ENCODE measurements around the gene SLC26A5.
"Not testable (repeated sequence)": the region's sequence is repeated elsewhere in the genome, so short reads cannot be mapped to it uniquely, and the experiment has no call there.

SLC26A5 gene, protein sequence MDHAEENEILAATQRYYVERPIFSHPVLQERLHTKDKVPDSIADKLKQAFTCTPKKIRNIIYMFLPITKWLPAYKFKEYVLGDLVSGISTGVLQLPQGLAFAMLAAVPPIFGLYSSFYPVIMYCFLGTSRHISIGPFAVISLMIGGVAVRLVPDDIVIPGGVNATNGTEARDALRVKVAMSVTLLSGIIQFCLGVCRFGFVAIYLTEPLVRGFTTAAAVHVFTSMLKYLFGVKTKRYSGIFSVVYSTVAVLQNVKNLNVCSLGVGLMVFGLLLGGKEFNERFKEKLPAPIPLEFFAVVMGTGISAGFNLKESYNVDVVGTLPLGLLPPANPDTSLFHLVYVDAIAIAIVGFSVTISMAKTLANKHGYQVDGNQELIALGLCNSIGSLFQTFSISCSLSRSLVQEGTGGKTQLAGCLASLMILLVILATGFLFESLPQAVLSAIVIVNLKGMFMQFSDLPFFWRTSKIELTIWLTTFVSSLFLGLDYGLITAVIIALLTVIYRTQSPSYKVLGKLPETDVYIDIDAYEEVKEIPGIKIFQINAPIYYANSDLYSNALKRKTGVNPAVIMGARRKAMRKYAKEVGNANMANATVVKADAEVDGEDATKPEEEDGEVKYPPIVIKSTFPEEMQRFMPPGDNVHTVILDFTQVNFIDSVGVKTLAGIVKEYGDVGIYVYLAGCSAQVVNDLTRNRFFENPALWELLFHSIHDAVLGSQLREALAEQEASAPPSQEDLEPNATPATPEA

DNA sequence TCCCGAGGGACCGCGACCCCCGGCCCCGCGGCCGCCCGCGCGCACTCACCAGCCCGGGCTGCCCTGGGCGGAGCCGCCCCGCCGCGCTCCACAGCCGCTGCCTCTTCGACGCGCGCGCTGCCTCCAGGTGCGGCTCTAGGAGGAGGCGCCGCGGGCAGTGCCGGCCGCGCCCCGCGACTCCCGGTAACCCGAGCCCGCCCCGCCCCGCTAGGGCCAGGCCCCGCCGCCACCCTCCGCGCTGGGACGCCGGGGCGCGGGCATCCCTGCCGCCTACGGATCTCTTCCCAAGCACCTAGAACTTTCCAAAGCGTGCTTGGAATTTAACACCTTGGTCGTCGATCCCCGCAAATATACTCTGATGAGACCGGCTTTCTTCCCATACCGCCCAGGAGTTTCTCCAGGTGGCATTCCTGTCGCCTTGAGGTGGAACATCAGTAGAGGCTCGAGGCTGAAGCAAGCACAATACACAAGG lies at the start of gene SLC26A5:
Gene SLC26A5, minus strand, starts transcription at position 159 of the 472 bp plus-strand sequence. CDS start 24,693 bp downstream, outside the sequence.
- DNase-seq (ENCODE audit: low spot score): peak; percentile 68

GRCh38 chr7:103487419-103487818 lies 41.4 kb upstream of the SLC26A5 start:
- peak; percentile 34 for DNase-seq (ENCODE audit: low spot score)

GRCh38 chr7:103486873-103487272 lies 40.9 kb upstream of the SLC26A5 start:
- DNase-seq (ENCODE audit: low spot score): not testable (repeated sequence)

DNA sequence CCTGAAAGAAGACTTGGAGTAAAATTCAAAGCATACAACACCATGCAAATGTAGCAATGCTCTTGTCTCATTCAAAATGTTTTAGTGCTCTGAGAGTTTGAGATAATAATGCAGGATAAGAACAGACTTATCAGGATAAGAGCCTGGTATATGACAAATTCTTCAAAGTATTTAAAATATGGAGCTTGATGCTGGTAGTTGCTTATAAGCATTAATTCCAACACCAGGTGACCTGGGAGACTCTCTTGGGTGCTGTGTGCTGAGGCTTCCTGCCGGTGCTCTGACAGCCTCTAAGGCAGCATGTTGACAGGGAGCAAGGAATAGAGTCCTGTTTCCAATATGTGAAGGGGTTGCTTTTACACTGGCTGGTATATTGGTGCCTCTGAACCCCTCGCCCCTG lies 34.8 kb upstream of the SLC26A5 start:
- DNase-seq (ENCODE audit: low spot score): no peak

DNA sequence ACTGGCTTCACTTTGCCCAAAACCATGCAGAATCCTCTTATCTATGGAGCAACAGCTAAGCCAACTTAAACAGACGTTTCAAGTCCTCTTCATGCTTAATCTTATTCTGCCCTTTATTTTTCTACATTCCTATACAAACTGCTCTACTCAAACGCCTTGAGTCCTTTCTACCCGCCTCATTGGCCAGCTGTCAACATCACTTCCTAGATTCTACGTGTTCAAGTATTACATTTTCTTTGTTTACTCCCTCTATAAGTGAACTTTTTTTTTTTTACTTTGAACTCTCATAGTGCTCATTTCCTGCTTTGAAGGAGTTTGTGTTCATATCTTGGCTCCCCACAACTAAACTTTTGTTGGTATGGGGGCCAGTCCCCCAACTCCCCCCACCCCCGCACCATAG lies 28.9 kb upstream of the SLC26A5 start:
- DNase-seq (ENCODE audit: low spot score): no peak

DNA sequence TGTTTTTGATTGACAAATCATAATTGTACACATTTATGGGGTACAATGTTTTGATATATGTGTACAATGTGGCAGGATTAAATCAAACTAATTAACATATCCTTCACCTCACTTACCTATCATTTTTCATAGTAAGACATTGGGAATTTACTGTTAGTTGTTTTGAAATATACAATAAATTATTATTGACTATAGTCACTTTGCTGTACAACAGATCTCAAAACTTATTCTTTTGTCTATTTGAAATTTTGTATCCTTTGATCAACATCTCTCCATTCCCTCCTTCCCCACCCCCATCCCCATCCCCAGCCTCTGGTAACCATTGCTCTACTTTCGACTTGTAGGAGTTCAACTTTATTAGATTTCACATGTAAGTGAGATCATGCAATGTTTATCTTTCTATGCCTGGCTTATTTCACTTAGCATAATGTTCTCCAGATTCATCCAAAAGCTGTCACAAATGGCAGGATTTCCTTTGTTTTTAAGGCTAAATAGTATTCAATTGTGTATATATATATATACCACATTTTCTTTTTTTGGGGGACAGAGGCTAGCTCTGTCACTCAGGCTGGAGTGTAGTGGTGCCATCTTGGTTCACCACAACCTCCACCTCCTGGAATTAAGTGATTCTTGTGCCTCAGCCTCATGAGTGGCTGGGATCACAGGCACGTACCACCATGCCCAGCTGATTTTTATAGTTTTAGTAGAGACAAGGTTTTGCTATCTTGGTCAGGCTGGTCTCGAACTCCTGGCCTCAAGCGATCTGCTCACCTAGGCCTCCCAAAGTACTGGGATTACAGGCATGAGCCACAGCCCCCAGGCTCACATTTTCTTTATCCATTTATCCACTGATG lies 23.3 kb upstream of the SLC26A5 start:
- no peak for DNase-seq (ENCODE audit: low spot score)

DNA sequence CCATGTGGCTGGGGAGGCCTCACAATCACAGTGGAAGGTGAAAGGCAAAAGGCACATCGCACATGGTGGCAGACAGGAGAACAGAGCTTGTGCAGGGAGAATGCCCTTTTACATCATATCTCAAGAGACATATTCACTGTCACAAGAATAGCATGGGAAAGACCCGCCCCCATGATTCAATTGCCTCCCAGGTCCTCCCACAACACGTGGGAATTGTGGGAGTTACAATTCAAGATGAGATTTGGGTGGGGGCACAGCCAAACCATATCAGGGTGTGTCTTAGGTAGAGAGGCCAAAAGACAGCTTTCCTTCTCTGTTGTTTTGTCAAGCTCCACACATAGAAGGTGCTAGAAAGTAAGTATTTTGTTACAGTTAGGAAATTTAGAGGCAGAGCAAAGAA lies 20.8 kb upstream of the SLC26A5 start:
- no peak for DNase-seq (ENCODE audit: low spot score)

GRCh38 chr7:103462358-103462757 lies 16.4 kb upstream of the SLC26A5 start:
- no peak for DNase-seq (ENCODE audit: low spot score)

GRCh38 chr7:103447073-103447960 lies 1.3 kb upstream of the SLC26A5 start:
- DNase-seq (ENCODE audit: low spot score): peak; percentile 78

GRCh38 chr7:103445228-103446048 lies 569 bp downstream of the SLC26A5 start:
- DNase-seq (ENCODE audit: low spot score): peak; percentile 23

GRCh38 chr7:103439661-103440060 lies 6.3 kb downstream of the SLC26A5 start:
- DNase-seq (ENCODE audit: low spot score): no peak

GRCh38 chr7:103437623-103438022 lies 8.4 kb downstream of the SLC26A5 start:
- DNase-seq (ENCODE audit: low spot score): peak; percentile 38

DNA sequence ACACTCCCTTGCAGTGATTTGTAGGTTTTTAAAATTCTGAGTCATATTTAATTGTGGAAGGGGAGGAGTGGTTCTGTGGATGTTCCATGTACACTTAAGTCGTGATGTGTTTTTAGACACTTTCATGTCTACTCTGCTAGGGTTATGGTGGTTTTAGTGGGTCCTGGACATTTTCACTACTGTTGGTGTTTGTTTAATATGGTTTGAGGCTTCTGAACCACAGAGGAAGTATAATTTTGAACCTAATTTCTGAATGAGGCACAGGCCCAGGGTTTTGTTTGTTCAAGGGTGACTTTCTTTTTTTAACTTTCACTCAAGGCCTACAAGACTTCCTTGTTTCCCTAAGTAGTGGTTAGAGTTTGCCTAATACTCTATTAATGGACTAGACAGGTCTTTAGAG lies 13.3 kb downstream of the SLC26A5 start:
- no peak for DNase-seq (ENCODE audit: low spot score)

DNA sequence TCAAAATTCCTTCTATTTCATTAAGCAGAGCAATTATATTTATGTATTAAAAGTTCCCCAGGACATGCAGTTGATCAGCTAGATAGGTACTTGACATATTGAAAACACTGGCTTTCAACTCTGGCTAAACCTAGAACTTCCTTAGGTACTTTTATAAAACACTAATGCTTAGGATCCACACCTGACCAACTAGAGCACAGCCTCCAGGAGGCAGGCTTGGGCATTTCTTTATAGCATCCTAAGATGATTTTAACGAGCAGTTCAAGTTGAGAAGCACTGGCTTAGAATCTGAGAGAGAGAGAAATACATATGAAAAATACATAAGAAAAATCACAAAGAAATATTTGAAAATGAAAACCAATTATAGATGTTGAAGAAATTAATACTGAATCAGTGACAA lies 20.8 kb downstream of the SLC26A5 start:
- DNase-seq (ENCODE audit: low spot score): no peak

GRCh38 chr7:103423467-103424179 lies 22.4 kb downstream of the SLC26A5 start:
- no peak for DNase-seq (ENCODE audit: low spot score)

DNA sequence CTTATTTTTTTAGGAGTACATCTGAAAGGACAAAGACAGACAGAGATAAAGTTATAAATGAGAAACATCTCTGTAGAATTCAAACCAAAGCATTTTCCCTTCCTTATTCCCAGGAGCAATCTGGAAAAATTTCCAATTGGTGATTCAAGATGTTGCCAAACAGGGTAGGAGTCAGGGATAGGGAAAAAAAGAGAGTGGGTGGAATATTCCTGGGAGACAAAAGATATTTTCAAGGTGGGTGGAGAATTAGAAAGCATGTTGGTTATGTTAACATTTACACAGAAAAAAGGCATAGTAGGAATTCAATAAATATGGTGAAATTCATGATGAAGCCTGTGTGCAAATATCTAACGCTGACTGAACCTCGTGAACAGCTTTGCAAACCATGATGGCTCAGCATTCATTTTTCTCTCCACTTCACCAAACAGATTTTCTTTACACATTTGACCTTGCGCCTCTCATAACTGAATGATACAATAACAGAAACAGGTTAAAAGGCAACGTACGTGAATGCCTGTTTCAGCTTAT lies 25.1 kb downstream of the SLC26A5 start:
- DNase-seq (ENCODE audit: low spot score): no peak

- DNase-seq (ENCODE audit: low spot score): no peak
These were observed 27.8 kb downstream of the SLC26A5 start for GRCh38 chr7:103418241-103418640.

GRCh38 chr7:103413407-103413806 lies 32.6 kb downstream of the SLC26A5 start:
- no peak for DNase-seq (ENCODE audit: low spot score)

- no peak for DNase-seq (ENCODE audit: low spot score)
These were observed 33.9 kb downstream of the SLC26A5 start for GRCh38 chr7:103412151-103412550.
